Osteoblast (primary cell): ENCODE results near the gene FAM13A. TPM values are rescaled to one million over a fixed set of nuclear protein-coding genes. Genes with fewer than 3 reads are reported as not detected.
A peak's percentile ranks its signal among the peaks of the same experiment; 100 is the strongest.

ENCODE experiments used
- DNase-seq: peaks from one replicate; pipeline ENCODE4 v3.0.0; 2011; ENCODE audit warnings: low spot score, mixed read lengths; ENCODE audit not compliant: insufficient read length; ENCODE audit errors: missing footprints
- H2AFZ ChIP-seq: 2 replicates; pipeline ENCODE4 v1.6.0; 2011; ENCODE audit warnings: mild to moderate bottlenecking, low read length
- H3K27ac ChIP-seq: 2 replicates; pipeline ENCODE4 v1.5.1; 2011; ENCODE audit warnings: mild to moderate bottlenecking, low read depth, low read length, moderate library complexity
- H3K27me3 ChIP-seq: 2 replicates; pipeline ENCODE4 v1.6.0; 2012; ENCODE audit warnings: mild to moderate bottlenecking, control low read depth, inconsistent platforms, low read length, moderate library complexity; ENCODE audit not compliant: insufficient read depth
- H3K36me3 ChIP-seq: 2 replicates; pipeline ENCODE4 v1.5.1; 2011; ENCODE audit warnings: mild to moderate bottlenecking, low read length, control low read depth, moderate library complexity; ENCODE audit not compliant: insufficient read depth
- H3K4me1 ChIP-seq: 2 replicates; pipeline ENCODE4 v1.5.1; 2011; ENCODE audit warnings: mild to moderate bottlenecking, low read length, control low read depth, moderate library complexity; ENCODE audit not compliant: insufficient read depth
- H3K4me2 ChIP-seq: 2 replicates; pipeline ENCODE4 v1.6.0; 2011; ENCODE audit warnings: mild to moderate bottlenecking, low read length; ENCODE audit not compliant: insufficient read depth
- H3K4me3 ChIP-seq: fragments of 200-600 bp; sonication (generic); 3 replicates; pipeline ENCODE4 v1.5.1; 2012; ENCODE audit warnings: mild to moderate bottlenecking, low read length, inconsistent platforms; ENCODE audit not compliant: insufficient read depth
- H3K79me2 ChIP-seq: 2 replicates; pipeline ENCODE4 v1.6.0; 2012; ENCODE audit warnings: mild to moderate bottlenecking, low read length, control low read depth, inconsistent platforms; ENCODE audit not compliant: insufficient read depth
- H3K9me3 ChIP-seq: 2 replicates; pipeline ENCODE4 v1.5.1; 2011; ENCODE audit warnings: low read depth, low read length, control low read depth
- H4K20me1 ChIP-seq: 2 replicates; pipeline ENCODE4 v1.6.0; 2012; ENCODE audit warnings: mild to moderate bottlenecking, low read length, control low read depth; ENCODE audit not compliant: insufficient read depth
- total RNA-seq: library from RNA; depleted of rRNA; stranded (reverse); fragments of >200 nt; gene quantifications from 2 replicates; pipeline ENCODE4 v1.2.3, GENCODE V29; 2012
- TF ChIP-seq, protein P1 (sequence below): IDR thresholded peaks from 2 replicates; pipeline ENCODE4 v1.5.1; 2011; ENCODE audit warnings: mild to moderate bottlenecking, low read depth, low read length, moderate library complexity; ENCODE audit errors: extremely low read depth

Gene FAM13A
- total RNA-seq, 1 donor: 18.8 TPM

- Histone ChIP-seq H3K79me2 (no peaks in the 10 kb centered on the region), H3K27me3 (no peaks in the 10 kb centered on the region), H4K20me1 (no peaks in the 10 kb centered on the region), H3K4me1 (peaks cover 6% of the 10 kb centered on the region), H3K36me3 (no peaks in the 10 kb centered on the region), H3K4me3 (no peak overlapping the region), H3K4me2 (no peak overlapping the region), H3K27ac (peak overlapping the region; percentile 7), H2AFZ (no peak overlapping the region), H3K9me3 (no peaks in the 10 kb centered on the region)
- TF ChIP-seq, protein P1, sequence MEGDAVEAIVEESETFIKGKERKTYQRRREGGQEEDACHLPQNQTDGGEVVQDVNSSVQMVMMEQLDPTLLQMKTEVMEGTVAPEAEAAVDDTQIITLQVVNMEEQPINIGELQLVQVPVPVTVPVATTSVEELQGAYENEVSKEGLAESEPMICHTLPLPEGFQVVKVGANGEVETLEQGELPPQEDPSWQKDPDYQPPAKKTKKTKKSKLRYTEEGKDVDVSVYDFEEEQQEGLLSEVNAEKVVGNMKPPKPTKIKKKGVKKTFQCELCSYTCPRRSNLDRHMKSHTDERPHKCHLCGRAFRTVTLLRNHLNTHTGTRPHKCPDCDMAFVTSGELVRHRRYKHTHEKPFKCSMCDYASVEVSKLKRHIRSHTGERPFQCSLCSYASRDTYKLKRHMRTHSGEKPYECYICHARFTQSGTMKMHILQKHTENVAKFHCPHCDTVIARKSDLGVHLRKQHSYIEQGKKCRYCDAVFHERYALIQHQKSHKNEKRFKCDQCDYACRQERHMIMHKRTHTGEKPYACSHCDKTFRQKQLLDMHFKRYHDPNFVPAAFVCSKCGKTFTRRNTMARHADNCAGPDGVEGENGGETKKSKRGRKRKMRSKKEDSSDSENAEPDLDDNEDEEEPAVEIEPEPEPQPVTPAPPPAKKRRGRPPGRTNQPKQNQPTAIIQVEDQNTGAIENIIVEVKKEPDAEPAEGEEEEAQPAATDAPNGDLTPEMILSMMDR: no peak
- no peak for DNase-seq
Observed at GRCh38 chr4:88802585-88803286, 254.2 kb downstream of the FAM13A start.

- Histone ChIP-seq H3K36me3 (no peaks in the 10 kb centered on the region), H3K4me2 (no peak overlapping the region), H3K4me3 (no peak overlapping the region), H3K9me3 (no peaks in the 10 kb centered on the region), H3K79me2 (no peaks in the 10 kb centered on the region), H3K4me1 (peaks cover 6% of the 10 kb centered on the region), H4K20me1 (no peaks in the 10 kb centered on the region), H3K27ac (no peak overlapping the region), H3K27me3 (no peaks in the 10 kb centered on the region), H2AFZ (no peak overlapping the region)
- TF ChIP-seq, protein P1: no peak
- no peak for DNase-seq
Observed at GRCh38 chr4:88802138-88802537, 254.8 kb downstream of the FAM13A start.

GRCh38 chr4:88799900-88800299 lies 257.1 kb downstream of the FAM13A start:
- TF ChIP-seq, protein P1: no peak
- no peaks in the 10 kb centered on the region for H3K9me3 ChIP-seq
- no peaks in the 10 kb centered on the region for H3K27me3 ChIP-seq
- H3K79me2 ChIP-seq: no peaks in the 10 kb centered on the region
- H3K4me2 ChIP-seq: no peak overlapping the region
- H3K4me3 ChIP-seq: no peak overlapping the region
- H4K20me1 ChIP-seq: no peaks in the 10 kb centered on the region
- no peak for DNase-seq
- H3K4me1 ChIP-seq: peaks cover 6% of the 10 kb centered on the region
- H3K36me3 ChIP-seq: no peaks in the 10 kb centered on the region
- no peak overlapping the region for H3K27ac ChIP-seq
- H2AFZ ChIP-seq: no peak overlapping the region

GRCh38 chr4:88797725-88798124 lies 259.3 kb downstream of the FAM13A start:
- Histone ChIP-seq H2AFZ (no peak overlapping the region), H4K20me1 (no peaks in the 10 kb centered on the region), H3K27ac (no peak overlapping the region), H3K27me3 (no peaks in the 10 kb centered on the region), H3K36me3 (no peaks in the 10 kb centered on the region), H3K9me3 (no peaks in the 10 kb centered on the region), H3K4me1 (peaks cover 5% of the 10 kb centered on the region), H3K4me2 (no peak overlapping the region), H3K4me3 (no peak overlapping the region), H3K79me2 (no peaks in the 10 kb centered on the region)
- DNase-seq: no peak
- TF ChIP-seq, protein P1: no peak
